Panc1 (cell line): ENCODE results near the gene NEDD8. TPM values are rescaled to one million over a fixed set of nuclear protein-coding genes. Genes with fewer than 3 reads are reported as not detected.

Source experiments
- ATAC-seq: fragments of 200-7000 bp; cut with Tn5 transposase; 2 replicates; pipeline ENCODE4 v1.9.1; 2020; ENCODE audit warnings: mild to moderate bottlenecking, moderate library complexity
- BruUV-seq: library from RNA; stranded (reverse); fragments of 400-500 nt; replicated peaks from 2 replicates; lab custom pipeline; 2021; lab: Mats Ljungman, UMichigan
- CTCF ChIA-PET: fragments of 300-600 bp; sonication (Branson Sonifier 250); formaldehyde crosslinking; loops from one replicate; lab custom pipeline; 2022; ENCODE audit warnings: antibody characterized with exemption; lab: Charles Lee
- POLR2A ChIA-PET: fragments of 300-600 bp; sonication (Branson Sonifier 250); formaldehyde crosslinking; loops from one replicate; lab custom pipeline; 2022; ENCODE audit warnings: antibody characterized with exemption; lab: Charles Lee
- DNase-seq: peaks from one replicate; pipeline ENCODE4 v3.0.0-alpha.2; 2010; ENCODE audit warnings: low read depth, low spot score
- H3K27ac ChIP-seq: 2 replicates; pipeline ENCODE4 v1.5.1; 2011; ENCODE audit warnings: mild to moderate bottlenecking, low read length, inconsistent platforms
- H3K27me3 ChIP-seq: fragments of 200-500 bp; sonication (Bioruptor generic); 2 replicates; pipeline ENCODE4 v1.6.0; 2014; ENCODE audit warnings: low read length, inconsistent platforms; ENCODE audit not compliant: control insufficient read depth, insufficient read depth
- H3K36me3 ChIP-seq: fragments of 200-500 bp; sonication (Bioruptor generic); 2 replicates; pipeline ENCODE4 v1.5.1; 2014; ENCODE audit warnings: inconsistent platforms, mild to moderate bottlenecking, low read length, moderate library complexity; ENCODE audit not compliant: control insufficient read depth, insufficient read depth
- H3K4me1 ChIP-seq: 2 replicates; pipeline ENCODE4 v1.5.1; 2011; ENCODE audit warnings: inconsistent platforms, mild to moderate bottlenecking, low read length, moderate library complexity; ENCODE audit not compliant: control insufficient read depth, insufficient read depth
- H3K4me3 ChIP-seq, 2 experiments: 2 replicates each; pipeline ENCODE4 v1.5.1; 2011 to 2012; ENCODE audit warnings: low read depth in 2 of 2, low read length in 2 of 2, mild to moderate bottlenecking in 2 of 2, inconsistent platforms in 1 of 2, moderate library complexity in 1 of 2
- H3K9me3 ChIP-seq: fragments of 200-500 bp; sonication (Bioruptor generic); 2 replicates; pipeline ENCODE4 v1.5.1; 2014; ENCODE audit warnings: low read depth, mild to moderate bottlenecking, inconsistent platforms, low read length, moderate library complexity; ENCODE audit not compliant: control insufficient read depth, insufficient read depth
- POLR2AphosphoS5 ChIP-seq: IDR thresholded peaks from 2 replicates; pipeline ENCODE4 v1.6.1; 2012; ENCODE audit warnings: mild to moderate bottlenecking, low read depth, low read length, moderate library complexity
- REST ChIP-seq, 2 experiments: IDR thresholded peaks; 2 replicates each; pipeline ENCODE4 v1.6.1; 2011 to 2012; ENCODE audit warnings: low read depth in 2 of 2, control low read depth in 1 of 2, low read length in 1 of 2, mild to moderate bottlenecking in 1 of 2, moderate library complexity in 1 of 2; ENCODE audit not compliant: insufficient read depth in 1 of 2
- SIN3A ChIP-seq: IDR thresholded peaks from 2 replicates; pipeline ENCODE4 v1.6.1; 2012; ENCODE audit warnings: low read depth, mild to moderate bottlenecking, low read length, moderate library complexity, borderline replicate concordance; ENCODE audit not compliant: insufficient read depth
- TCF7L2 ChIP-seq: IDR thresholded peaks from 2 replicates; pipeline ENCODE4 v1.6.1; 2011; ENCODE audit warnings: mild to moderate bottlenecking, low read depth, low read length, inconsistent platforms
- in situ Hi-C: cut with HindIII; loops from 2 replicates; pipeline ENCODE4 v1.10.0; 2016; ENCODE audit warnings: low sequenced_read_pairs, low pct_unique_long_range_greater_than_20kb
- intact Hi-C: fragments of 100-400 bp; cut with micrococcal nuclease; formaldehyde crosslinking; loops from one replicate; pipeline ENCODE4 v1.10.0; 2022; ENCODE audit not compliant: unreplicated experiment
- total RNA-seq: library from RNA; stranded (reverse); gene quantifications from one replicate; pipeline ENCODE4 v1.2.1, GENCODE V29; 2021; ENCODE audit not compliant: unreplicated experiment
- TF ChIP-seq, protein P1 (sequence below): fragments of 450-650 bp; IDR thresholded peaks from 2 replicates; pipeline ENCODE4 v1.5.1; 2017; ENCODE audit warnings: mild to moderate bottlenecking

NEDD8 gene
- total RNA-seq, 1 experiment from 2014 or later = 155 TPM

DNA sequence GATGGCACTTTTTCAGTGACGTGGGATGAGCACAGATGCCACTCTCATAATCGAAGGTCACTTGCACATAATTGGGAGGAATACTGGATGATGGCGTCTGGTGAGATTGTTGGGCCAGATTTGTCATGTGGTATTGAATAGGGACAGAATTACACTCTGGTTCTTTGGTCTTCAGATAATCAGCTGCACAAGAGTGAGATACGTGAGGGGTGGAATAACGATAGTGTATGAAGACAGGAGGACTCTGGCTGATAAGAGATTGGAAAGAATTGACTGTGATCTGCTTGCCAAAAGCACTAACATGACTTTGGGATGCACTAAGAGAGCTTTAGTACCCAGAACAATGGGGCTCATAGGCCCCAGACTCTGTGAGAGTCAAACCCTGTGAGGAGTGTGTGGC lies 46.3 kb upstream of the NEDD8 start:
- in situ Hi-C loops = no loop called here
- TF ChIP-seq SIN3A (no peak), POLR2AphosphoS5 (no peak), REST (IDR thresholded peaks at IDR 0.05; ENCODE audit: insufficient read depth in 1 of 2, low read depth in 2 of 2, low read length in 1 of 2) (no peak), TCF7L2 (no peak)
- TF ChIP-seq, protein P1, sequence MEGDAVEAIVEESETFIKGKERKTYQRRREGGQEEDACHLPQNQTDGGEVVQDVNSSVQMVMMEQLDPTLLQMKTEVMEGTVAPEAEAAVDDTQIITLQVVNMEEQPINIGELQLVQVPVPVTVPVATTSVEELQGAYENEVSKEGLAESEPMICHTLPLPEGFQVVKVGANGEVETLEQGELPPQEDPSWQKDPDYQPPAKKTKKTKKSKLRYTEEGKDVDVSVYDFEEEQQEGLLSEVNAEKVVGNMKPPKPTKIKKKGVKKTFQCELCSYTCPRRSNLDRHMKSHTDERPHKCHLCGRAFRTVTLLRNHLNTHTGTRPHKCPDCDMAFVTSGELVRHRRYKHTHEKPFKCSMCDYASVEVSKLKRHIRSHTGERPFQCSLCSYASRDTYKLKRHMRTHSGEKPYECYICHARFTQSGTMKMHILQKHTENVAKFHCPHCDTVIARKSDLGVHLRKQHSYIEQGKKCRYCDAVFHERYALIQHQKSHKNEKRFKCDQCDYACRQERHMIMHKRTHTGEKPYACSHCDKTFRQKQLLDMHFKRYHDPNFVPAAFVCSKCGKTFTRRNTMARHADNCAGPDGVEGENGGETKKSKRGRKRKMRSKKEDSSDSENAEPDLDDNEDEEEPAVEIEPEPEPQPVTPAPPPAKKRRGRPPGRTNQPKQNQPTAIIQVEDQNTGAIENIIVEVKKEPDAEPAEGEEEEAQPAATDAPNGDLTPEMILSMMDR = no peak
- no peaks in the 10 kb centered on the region for H3K36me3 ChIP-seq
- ChIA-PET POLR2A (no interaction called here), CTCF (no interaction called here)
- no peaks in the 10 kb centered on the region for H3K9me3 ChIP-seq
- no peaks in the 10 kb centered on the region for H3K27me3 ChIP-seq
- ATAC-seq = no peak
- intact Hi-C loops = no loop called here
- BruUV-seq = no TSS peak
- no peak overlapping the region for H3K27ac ChIP-seq
- no peak overlapping the region for H3K4me3 ChIP-seq
- H3K4me1 ChIP-seq = no peaks in the 10 kb centered on the region
- no peak for DNase-seq

DNA sequence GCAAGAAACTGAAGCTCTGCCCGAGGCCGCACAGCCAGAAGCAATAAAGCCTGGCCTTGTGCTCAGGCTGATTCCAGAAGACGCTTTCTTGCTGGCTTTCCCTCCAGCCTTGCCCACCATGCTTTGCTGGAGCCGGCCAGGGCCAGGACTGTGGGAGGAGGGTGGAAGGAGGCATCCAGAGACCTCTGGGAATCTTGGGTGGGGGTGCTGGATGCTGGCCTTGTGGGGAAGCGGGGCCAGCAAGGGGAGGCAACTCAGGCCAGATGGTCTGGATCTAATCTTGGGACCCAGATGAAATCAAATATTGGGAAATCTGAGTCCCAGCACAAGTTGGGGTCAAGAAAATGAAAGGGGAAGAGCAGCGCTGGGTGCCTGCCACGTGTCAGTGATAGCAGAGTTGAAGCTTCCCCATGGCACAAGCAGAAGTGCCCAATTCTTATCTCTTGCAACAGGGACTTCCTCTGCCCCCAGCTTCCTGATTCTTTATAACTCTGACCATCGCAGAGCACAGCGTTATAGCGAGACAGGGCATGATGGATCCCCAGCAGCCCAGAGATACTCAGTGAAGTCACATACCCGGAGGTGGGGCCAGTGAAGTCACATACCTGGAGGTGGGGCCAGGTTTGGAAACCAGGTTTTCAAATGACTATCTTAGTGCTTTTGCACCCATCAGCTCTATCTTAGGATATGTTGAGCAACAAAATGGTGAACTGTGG lies 45.6 kb upstream of the NEDD8 start:
- intact Hi-C loops = no loop called here
- in situ Hi-C loops = no loop called here
- CTCF ChIA-PET = no interaction called here

More for the DNA sequence above, 45.6 kb upstream of the NEDD8 start:
- DNase-seq (no peak), ATAC-seq (no peak)
- no peak overlapping the region for H3K4me3 ChIP-seq
- H3K27me3 ChIP-seq = no peaks in the 10 kb centered on the region
- TF ChIP-seq REST (IDR thresholded peaks at IDR 0.05; ENCODE audit: insufficient read depth in 1 of 2, low read depth in 2 of 2, low read length in 1 of 2) (no peak), POLR2AphosphoS5 (no peak), TCF7L2 (no peak)
- TF ChIP-seq, protein P1 = no peak
- H3K36me3 ChIP-seq = no peaks in the 10 kb centered on the region
- no TSS peak for BruUV-seq
- H3K9me3 ChIP-seq = no peaks in the 10 kb centered on the region
- POLR2A ChIA-PET = interaction anchor here (0.6 kb wide), 1 partner anchor 34 kb away, joined by 6 read pairs; no protein-coding TSS in a partner anchor
- H3K27ac ChIP-seq = no peak overlapping the region
- no peaks in the 10 kb centered on the region for H3K4me1 ChIP-seq
